Stimulated activated CD8-positive, alpha-beta memory T cell treated with anti-CD3 and anti-CD28 coated beads, Interleukin-7, amount 100 ng/mL, for 24 hours (primary cell): ENCODE results near the gene DNMT1.
"Not testable (repeated sequence)": the region's sequence is repeated elsewhere in the genome, so short reads cannot be mapped to it uniquely, and the experiment has no call there.

Experiments used
- DNase-seq: peaks from one replicate; pipeline ENCODE4 v3.0.0-alpha.2; 2020; ENCODE audit warnings: low read depth

Gene DNMT1

DNA sequence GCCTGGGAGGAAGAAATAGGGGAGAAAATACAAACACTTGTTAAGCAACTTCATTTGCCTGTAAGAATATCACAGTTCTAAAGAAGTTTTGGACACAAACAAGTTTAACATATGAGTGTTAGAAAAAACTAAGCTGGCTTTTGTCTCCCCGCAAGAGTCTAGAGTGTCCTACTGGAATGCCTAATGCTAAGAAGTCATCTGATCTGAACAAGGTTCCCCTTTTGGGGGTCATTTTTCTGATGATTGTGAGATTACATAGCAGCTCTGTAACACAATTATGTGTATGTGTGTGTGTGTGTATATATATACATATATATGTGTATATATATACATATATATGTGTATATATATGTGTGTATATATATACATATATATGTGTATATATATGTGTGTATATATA lies 12.7 kb downstream of the DNMT1 start:
- DNase-seq = no peak

DNA sequence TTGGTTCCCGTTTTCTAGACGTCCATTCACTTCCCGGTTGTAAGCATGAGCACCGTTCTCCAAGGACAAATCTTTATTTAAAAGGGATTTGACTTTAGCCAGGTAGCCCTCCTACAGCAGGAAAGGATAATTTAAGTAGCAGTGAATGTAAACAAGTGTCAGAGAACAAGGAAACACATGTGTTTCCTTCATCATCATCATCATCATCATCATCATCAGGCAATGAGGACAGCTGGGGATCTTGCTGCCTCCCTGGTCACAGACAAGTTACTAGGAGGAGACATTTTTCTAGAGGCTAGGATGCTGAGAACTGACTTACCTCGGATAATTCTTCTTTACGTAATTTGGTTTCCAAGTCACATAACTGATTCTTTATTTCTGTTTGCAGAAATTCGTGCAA lies 14.3 kb downstream of the DNMT1 start:
- DNase-seq = no peak

DNA sequence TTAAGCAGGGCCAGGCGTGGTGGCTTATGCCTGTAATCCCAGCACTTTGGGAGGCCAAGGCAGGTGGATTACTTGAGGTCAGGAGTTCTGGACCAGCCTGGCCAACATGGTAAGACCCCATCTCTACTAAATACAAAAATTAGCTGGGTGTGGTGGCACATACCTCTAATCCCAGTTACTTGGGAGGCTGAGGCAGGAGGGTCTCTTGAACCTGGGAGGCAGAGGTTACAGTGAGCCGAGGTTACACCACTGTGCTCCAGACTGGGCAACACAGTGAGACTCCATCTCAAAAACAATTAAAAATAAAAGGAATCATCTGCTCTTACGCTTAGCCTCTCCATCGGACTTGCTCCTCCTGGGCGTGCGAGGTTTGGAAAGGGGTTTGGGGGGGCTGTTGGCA lies 14.7 kb downstream of the DNMT1 start:
- not testable (repeated sequence) for DNase-seq

DNA sequence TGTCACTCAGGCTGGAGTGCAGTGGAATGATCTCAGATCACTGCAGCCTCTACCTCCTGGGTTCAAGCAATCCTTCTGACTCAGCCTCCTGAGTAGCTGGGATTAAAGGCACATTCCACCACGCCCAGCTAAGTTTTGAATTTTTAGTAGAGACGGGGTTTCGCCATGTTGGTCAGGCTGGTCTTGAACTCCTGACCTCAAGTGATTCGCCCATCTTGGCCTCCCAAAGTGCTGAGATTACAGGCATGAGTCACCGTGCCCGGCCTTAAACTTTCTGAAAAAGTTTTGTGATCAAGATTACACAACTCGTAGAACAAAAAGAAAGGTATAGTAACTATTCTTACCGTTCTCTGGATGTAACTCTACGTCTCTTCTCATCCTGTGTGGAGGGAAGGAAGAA lies 21.2 kb downstream of the DNMT1 start:
- no peak for DNase-seq

DNA sequence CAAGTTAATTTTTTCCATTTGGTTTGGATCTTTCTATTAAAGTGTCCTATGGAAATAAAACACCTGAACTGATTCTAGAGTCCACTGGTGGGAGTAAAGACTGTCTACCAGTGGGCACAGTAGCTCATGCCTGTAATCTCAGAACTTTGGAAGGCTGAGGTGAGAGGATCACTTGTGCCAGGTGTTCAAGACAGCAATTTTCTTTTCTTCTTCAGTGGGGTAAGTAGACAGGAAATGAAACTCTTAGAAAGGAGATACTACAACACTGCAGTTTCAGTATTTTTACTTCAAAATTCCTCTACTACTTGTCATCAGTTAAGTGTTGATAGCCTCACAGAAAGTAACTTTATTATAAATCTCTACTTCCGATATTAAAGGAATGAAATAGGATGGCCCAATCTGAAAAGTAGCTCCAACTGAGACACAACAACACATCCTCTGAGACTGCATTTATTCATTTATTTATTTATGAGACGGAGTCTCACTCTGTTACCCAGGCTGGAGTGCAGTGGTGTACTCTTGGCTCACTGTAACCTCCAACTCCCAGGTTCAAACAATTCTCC lies 26.3 kb downstream of the DNMT1 start:
- no peak for DNase-seq

DNA sequence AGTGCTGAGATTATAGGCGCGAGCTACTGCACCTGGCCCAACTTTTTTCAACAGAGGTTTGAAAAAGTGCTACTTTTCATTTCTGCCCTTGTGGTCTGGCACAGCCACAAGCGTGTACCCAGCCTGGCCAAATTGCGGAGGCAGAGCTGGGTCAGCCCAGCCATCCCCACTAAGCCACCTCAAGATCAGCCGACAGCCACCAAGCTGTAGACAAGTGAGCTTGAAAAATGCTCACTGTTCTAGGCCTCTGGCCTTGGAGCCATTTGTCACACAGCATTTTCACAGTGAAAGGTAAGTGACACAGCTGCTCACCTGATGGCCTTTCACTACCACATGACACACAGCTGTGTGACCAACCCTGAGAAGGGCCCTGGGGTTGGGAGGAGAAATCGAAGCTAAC lies 27.3 kb downstream of the DNMT1 start:
- no peak for DNase-seq

DNA sequence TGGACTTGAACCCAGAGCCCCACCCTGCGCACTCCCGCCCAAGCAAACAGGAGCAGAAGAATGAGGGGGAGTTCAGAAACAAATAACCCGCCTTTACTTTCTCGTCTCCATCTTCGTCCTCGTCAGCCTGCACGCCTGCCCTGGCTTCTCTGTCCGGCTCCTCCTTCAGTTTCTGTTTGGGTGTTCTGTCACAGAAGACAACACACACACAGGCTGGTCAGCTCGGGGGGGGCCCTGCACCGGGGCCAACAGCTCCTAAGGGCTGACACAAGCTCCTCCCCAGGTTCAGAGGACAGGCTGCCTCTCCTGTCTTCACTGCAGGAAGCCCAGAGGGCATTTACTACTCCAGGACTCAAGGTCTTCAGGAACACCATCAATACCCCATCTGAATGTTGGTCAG lies 28.3 kb downstream of the DNMT1 start:
- DNase-seq = not testable (repeated sequence)

DNA sequence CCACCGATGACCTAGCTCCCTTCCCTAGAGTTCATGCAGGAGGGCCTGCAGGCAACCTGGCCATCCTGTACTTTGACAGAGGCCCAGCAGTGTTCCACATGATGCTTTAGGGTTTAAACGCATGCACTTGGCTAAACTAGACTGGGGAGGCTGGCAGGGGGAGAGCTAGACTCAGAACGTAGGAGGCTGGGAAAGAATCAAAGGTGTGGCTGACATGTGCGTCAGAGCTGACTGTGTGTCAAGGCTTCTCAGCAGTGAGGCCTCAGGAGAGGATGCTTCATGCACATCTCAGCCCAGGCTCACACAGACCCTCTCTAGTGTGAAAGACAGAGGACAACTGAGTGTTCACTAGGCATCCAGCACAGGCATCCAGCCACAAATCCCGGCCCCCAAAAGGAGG lies 28.7 kb downstream of the DNMT1 start:
- DNase-seq = no peak

DNA sequence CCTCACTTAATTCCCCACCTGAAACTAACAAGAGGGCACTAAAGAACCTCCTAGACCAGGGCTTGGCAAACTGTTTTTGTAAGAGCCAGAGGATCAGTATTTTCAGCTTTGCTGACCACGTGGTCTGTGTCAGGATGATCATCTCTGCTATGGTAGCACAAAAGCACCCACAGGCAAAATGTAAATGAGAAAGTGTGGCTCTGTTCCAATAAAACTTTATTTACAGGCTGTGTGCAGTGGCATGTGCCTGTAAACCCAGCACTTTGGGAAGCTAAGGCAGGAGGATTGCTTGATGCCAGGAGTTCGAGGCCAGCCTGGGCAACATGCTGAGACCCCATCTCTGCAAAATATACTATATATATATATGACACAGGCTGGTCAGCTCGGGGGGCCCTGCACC lies 31.2 kb downstream of the DNMT1 start:
- DNase-seq = no peak

DNA sequence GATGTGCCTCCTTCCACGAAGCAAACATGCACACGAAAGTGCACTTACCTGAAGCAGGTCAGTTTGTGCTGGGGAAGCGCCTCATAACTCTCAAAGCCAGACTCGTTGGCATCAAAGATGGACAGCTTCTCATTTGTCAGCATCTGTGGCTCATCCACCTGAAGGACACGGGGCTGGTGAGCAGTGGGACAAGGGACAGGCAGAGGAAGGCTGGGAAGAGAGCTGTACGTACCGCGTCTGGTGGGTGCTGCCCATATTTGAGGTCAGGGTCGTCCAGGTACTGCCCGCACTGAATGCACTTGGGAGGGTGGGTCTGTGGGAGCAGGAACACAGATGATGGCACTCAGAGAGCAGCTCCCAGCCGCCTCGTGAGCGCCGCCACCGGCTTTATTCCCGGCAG lies 35.1 kb downstream of the DNMT1 start:
- DNase-seq = no peak

DNA sequence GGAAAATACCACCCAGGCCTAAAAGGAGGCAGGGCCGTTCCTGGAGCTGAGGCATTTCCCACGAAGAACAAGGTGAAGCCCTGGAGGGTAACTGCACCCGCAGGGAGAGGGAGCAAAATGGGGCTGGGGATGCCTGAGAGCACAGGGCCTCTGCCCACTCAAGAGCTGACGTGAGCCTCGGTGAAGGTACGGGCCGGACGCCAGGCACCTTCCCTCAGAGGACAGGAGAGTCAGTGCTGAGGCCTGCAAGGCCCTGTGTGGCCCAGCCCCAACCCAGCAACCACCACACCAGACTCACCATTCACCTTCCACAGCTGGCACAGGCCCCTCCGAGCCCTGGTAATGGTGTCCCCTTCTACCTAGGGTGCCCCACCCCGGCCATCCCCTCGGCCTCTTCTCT lies 36.3 kb downstream of the DNMT1 start:
- DNase-seq = no peak

DNA sequence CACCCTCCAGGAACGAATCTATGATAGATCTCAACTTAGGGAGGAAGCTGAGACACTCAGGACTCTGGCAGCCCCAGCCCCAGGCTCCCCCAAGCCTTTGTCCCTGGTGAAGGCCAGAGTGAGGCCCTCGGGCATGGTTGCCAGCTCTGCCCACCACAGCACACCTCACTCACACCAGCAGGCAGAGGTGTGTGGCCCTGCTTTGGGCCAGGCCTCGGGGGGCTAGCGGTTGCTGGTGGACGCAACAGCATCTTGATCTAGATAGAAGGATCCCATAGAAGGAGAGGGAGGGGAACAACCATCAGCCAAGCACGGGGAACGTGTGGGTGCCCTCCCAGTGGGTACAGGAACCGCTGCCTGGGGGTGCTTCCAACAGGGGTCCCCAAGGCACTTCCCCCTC lies 36.7 kb downstream of the DNMT1 start:
- DNase-seq = no peak

DNA sequence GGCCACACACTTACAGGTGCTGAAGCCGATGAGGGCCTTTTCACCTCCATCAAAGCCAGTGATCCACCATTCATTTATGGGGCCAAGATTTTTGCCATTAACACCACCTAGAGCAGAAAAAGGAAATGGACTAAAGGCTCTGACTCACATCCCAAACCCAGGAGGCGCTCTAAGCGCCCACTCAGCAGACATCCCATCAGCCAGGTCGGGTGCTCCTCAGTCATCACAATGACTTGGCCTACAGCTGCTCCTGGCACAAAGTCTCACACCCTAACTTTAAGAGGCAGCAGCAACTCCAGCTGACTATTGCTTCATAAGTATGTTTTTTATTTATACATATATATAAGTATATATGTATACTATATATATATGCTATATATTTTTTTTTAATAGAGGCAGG lies 38.9 kb downstream of the DNMT1 start:
- DNase-seq = no peak

DNA sequence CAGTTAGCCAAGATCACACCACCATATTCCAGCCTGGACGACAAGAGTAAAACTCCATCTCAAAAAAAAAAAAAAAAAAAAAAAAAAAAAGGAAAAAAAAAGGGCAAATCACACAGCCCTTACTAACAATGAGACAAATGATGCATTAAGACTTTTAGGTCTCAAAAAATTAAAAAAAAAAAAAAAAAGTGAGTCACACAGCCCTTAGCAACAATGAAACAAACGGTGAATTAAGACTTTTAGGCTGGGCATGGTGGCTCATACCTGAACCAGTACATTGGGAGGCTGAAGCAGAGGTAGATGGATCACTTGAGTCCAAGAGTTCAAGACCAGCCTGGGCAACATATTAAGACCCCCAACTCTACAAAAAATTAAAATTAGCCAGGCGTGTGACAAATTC lies 42.7 kb downstream of the DNMT1 start:
- no peak for DNase-seq

DNA sequence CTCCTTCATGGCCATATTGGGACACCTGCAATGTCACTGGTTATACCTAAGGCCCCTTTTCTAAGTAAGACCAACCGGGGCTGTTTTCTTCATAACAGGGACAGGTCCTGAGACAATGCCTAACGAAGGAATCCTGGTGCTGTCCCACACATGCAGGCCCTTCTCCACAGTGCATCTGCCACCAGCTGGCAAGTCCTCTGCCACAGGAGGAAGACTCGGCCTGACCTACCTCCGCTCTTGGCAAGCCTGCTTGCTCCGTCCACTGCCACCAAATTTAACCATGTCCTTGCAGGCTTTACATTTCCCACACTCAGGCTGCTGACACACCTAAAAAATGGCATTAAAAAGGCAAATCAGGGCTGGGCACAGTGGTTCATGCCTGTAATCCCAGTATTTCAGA lies 43.2 kb downstream of the DNMT1 start:
- DNase-seq = no peak

DNA sequence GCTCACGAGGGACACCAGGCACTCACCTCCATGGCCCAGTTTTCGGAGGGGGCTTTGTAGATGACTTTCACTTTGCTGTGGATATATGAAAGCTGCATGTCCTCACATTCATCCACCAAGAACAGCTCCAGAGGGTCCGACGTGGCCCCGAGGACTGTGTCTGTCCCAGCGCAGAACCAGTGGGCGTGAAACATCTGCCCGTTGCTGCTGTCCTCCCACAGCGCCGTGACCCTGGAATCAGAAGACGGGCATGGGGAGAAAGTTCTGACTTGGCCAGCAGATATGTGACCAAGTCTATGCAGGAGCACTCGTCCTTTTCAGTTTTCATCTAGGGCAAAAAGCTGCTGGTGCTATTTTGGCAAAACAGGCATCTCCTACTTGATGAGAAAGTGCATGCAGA lies 45.3 kb downstream of the DNMT1 start:
- DNase-seq = no peak

DNA sequence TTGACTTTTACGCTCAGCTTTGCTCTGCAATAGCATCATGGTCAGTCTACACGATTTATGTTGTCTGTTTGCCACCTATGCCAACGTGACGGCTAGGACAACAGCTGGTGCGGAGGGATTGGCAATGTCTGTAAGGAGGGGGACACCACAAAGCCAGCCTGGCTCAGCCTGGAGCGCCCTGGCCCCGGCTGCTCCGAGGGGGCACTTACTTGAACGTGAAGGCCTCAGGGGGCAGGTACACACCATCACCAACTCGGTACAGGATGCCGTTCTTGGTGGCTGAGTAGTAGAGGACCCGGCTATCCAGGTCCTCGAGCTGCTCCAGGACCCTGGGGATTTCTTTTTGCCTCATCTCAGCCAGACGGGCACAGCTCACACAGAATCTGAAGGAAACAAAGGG lies 48.6 kb downstream of the DNMT1 start:
- DNase-seq = no peak

DNA sequence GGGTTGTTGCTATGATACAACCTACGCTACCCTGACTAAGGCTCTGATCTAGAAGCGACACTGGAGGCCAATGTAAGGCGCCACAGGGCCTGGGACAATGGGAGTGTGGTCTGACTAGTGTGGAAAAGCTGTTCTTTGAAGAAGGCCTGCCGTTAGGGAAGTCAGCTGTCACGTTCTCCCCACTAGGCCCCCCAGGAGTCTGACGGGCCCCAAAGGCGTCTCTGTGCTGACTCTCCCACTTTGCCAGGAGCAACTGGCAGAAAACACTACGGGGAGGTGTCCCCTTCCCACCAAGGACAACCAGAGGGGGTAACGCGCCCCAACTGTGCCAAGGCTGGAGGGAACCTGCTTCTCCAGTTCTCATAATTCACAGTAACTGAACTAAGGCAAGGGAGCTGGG lies 49.7 kb downstream of the DNMT1 start:
- no peak for DNase-seq

DNA sequence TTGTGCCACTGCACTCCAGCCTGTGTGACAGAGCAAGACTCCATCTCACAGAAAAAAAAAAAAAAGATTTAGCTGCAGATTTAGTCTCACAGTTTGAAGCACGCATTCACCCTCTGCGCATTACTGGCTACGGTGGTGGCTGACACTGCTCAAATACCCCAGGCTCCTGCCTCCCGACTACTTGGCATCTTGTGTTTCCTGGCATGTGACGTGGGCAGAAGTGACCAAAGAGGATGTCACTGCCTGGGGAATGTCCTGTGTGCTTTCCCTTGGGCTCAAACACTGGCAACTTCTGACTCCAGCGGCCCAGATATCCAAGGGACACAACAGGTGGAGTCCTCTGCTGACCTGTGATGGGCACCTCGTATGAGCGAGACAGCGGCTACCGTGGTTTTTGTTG lies 50.4 kb downstream of the DNMT1 start:
- no peak for DNase-seq

DNA sequence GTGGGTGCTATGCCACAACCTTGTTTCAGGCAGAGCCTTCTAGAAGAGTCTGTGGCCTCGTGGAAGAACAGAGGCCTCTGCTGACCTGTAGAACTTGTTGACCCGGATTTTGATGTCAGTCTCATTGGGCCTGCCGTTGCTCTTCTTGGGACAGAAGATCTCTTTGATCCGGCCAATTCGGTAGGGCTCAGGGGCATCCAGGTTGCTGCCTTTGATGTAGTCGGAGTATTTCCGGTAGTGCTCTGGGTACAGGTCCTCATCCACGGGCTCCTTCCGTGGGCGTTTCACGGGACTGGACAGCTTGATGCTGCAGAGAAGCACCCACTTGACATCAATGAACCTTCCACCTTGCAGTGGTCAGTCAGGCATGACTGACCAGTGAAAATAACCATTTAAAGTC lies 51.1 kb downstream of the DNMT1 start:
- no peak for DNase-seq

DNA sequence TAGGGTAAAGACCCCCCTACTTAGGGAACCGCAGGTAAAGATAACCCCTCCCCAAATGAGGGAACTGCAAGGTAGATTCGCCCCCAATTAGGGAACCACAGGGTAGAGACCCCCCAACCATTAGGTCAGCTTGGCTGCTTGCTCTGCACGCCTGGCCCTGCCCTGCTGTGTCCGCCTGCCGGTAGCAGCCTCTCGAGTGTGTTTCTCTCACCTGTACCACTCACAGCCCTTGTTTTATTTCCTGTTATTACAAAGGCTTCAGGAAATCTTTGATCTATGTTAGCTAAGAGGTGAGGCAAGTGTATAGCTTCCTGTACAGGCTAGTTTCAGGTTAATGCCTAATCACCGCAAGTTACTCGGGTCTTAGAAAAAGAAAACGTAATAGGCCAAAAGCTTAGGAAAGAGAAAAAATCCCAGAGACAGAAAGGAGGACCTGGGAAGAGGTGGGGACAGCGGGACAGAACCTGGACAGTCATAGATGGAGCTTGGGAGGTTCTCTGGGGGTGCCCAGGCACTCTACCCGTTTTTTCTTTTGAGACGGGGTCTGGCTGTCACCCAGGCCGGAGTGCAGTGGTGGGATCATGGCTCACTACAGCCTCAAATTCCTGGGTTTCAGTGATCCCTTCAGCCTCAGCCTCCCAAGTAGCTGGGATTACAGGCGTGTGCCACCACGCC lies 51.9 kb downstream of the DNMT1 start:
- DNase-seq = no peak

DNA sequence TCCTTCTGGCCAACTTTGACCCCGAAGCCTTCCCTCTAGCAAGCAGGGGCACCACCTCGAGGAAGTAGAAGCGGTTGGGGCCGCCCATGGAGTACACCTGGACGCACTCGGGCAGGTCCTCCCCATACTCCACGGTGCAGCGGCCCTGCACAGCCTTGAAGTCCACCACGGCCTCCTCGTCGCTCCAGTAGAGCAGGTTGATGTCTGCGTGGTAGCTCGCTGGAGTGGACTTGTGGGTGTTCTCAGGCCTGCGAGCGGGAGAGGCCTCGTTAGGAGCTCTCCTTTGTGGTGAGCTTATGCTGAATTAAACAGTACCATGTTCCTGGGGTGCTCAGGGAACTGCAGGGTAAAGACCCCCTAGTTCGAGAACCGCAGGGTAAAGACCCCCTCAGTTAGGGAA lies 52.8 kb downstream of the DNMT1 start:
- DNase-seq = no peak

DNA sequence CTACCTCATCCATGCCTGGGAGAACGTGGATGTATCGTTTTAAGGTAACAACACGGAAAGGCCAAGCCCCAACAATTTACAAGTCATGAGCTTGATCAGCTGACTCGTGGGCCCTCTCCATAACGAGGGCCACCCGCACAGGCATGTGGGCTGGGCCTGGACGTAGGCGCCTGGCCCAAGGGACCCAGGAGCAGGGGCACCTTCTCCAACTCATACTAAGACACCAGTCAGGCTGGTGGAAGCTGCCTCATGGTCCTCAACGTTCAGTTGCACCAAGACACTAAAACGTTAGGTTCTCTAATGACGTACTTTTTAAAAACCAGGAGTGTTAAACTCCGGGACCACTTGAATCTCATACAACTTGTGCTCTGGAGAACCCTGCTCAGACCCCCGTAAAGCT lies 53.3 kb downstream of the DNMT1 start:
- DNase-seq = no peak

DNA sequence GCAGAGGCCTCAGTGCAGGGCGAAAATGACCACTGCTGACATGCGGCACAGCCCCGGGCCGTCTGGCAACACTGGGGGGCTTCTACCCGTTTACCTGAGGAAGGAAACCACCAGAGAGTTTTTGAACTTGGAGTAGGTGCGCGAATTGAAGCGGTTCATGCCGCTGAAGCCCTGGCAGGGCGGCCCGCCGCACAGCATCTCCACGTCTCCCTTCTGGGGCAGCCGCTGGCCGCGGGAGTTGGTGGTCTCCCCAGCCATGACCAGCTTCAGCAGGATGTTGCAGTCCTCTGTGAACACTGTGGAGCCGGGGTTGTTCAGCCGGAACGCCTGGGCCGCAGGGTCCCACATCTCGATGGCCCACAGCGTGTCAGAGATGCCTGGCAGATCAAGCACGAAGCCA lies 54.8 kb downstream of the DNMT1 start:
- DNase-seq = no peak
